HG03135 (cell line): ENCODE results near the gene RAB42.
"Not testable (repeated sequence)": the region's sequence is repeated elsewhere in the genome, so short reads cannot be mapped to it uniquely, and the experiment has no call there.

Experiments
- ATAC-seq: cut with Tn5 transposase; IDR thresholded peaks from one replicate; pipeline ENCODE4 v1.9.1; 2021; ENCODE audit warnings: mild to moderate bottlenecking, moderate library complexity; ENCODE audit not compliant: unreplicated experiment

The RAB42 gene

DNA sequence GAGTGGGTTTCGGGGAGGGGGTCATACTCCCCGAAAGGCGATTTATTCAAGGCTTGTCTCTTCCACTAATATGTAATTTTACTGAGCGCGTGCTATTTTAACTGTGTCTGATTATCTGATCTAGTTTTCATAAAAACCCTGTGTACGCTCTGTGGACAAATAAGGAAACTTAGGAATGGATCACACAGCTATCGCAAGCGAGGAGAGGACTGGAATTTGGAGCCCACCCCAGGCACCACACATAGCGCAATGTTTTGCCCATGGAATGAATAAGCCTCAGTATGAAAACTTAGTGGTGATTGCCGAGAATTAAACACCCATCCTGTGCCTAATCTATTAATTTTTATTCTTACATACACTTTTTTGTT, 9.8 kb upstream of the RAB42 start:
- no peak for ATAC-seq

- not testable (repeated sequence) for ATAC-seq
Observed at GRCh38 chr1:28586585-28587391, 5.3 kb upstream of the RAB42 start.

GRCh38 chr1:28592321-28593071, 431 bp downstream of the RAB42 start:
- ATAC-seq = no peak

- not testable (repeated sequence) for ATAC-seq
Observed at GRCh38 chr1:28593988-28594356, 1.9 kb downstream of the RAB42 start.

DNA sequence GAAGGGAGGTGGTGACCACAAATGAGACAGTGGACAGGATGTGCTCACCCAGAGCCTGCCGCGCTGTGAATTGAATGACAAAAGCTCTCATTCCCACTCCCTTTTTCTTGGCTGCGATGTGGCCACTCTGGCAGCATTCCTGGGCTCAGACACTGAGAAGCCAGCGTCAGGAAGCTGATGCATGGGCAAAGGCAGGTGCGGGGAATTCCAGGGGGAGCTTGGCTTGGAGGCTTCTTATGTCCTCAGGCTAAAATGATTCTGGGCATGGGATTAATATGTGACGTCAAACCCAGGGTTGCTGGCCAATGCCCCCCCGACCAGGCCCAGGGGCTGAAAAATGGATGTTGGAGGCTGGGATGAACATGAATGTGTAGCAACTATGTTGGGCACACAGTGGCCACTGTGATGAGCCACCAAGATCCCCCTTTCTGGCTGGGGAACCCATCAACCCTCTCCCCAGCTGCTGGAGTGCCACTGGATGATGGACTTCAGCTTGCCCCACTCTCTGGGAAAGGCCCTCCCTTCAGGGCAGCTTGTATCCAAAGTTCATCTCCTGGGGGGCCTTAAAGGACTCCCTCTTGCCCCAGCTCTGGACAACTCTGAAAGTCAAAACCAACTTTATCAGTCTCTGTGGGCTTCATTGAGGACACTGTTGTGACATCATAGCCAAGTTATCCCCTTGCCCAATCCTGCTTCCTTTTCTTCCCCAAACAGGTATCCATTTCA, 2.8 kb downstream of the RAB42 start:
- ATAC-seq = not testable (repeated sequence)

GRCh38 chr1:28595412-28596191, 3.5 kb downstream of the RAB42 start:
- ATAC-seq = no peak

- ATAC-seq = not testable (repeated sequence)
Observed at GRCh38 chr1:28596276-28596675, 4.2 kb downstream of the RAB42 start.

- no peak for ATAC-seq
Observed at GRCh38 chr1:28601696-28602095, 9.6 kb downstream of the RAB42 start.

- no peak for ATAC-seq
Observed at GRCh38 chr1:28602536-28603439, 10.7 kb downstream of the RAB42 start.

DNA sequence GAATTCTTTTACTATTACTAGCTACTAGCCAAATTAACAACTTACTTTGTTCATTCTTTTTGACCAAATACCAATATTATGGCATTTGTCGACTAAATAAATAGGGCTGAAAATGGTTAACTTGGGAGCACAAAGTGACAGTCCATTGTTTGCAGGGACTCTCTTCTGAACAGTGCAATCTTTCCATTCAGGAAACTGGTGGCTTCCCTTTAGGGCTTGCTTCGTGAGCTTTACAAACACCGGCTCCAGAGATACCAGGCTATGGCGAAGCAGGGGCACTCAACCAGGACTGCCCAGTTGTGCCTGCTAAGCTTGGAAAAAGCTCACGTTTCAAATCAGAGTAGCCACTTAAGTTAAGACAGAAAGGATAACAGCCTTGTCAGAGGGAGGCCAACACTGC, 12.3 kb downstream of the RAB42 start:
- ATAC-seq = no peak

- ATAC-seq = no peak
Observed at GRCh38 chr1:28604962-28605361, 12.9 kb downstream of the RAB42 start.

DNA sequence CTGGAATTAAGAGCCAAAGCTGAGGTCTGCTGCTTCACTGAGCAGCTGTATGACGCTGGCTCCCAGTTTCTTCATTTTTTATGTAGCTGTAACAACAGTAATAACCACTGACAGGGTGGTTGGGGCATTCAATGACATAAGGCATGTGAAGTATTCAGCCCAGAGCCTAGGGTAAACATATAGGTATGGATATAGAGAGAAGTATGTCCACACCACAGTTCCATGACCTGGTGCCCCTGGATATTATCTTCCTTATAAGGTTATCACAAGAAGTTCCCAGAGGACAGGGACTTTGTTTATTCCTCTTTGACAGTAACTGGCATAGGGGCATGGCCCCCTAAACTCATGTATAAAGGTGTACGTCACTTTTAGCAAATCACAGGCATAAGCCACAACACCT, 14.7 kb downstream of the RAB42 start:
- no peak for ATAC-seq

DNA sequence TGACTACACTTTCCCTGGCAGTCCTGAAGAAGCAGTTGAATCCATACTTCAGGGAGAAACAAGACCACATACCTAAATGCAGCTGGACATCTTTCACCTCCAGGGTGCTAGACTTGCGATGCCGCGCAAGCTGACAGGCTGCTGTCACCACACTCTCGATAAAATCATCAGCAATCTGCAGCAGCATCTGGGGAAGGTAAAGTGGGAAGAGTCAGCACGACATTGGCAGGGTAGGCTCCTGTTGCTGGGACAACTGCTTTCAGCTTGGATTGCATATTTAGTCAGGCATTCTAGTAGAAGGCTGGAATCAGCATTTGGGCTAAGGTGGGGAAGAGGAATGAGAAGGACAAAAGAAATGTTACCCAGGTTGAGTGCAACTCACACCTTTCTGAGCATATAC, 21.1 kb downstream of the RAB42 start:
- ATAC-seq = no peak

DNA sequence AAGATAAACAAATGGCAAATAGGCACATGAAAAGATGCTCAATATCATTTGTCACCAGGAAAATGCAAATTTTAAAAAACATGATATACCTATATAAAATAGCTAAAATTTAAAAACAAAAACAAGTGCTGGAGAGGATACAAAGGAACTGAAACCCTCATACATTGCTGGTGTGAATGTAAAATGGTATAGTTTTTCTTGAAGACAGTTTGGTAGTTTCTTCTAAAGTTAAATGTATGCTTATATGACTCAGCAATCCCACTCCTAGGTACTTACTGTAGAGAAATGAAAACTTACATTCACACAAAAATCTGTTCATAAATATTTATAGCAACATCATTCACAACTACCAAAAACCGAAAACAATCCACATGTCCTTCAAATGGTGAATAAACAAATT, 39.6 kb downstream of the RAB42 start:
- no peak for ATAC-seq

GRCh38 chr1:28632560-28632959, 40.5 kb downstream of the RAB42 start:
- no peak for ATAC-seq

GRCh38 chr1:28640766-28641165, 48.7 kb downstream of the RAB42 start:
- ATAC-seq = no peak

- peak; percentile 22 for ATAC-seq
Observed at GRCh38 chr1:28642056-28642846, 50.2 kb downstream of the RAB42 start.

GRCh38 chr1:28642847-28643635, 51.0 kb downstream of the RAB42 start, which contains the start of gene TAF12:
Gene TAF12 (minus strand): TSS chr1:28643067. CDS start chr1:28622081, 20,986 bp downstream.
- peak; percentile 74 for ATAC-seq
